NCI-H2227 treated with DMSO at 0.1 percent for 48 hours (cell line): ENCODE data around the gene POSTN.
A peak's percentile ranks its signal among the peaks of the same experiment; 100 is the strongest.
"Not testable (repeated sequence)": the region's sequence is repeated elsewhere in the genome, so short reads cannot be mapped to it uniquely, and the experiment has no call there.

Experiments used
- DNase-seq: peaks from one replicate; lab custom pipeline; 2025; lab: John Stamatoyannopoulos, UW

The POSTN gene

DNA sequence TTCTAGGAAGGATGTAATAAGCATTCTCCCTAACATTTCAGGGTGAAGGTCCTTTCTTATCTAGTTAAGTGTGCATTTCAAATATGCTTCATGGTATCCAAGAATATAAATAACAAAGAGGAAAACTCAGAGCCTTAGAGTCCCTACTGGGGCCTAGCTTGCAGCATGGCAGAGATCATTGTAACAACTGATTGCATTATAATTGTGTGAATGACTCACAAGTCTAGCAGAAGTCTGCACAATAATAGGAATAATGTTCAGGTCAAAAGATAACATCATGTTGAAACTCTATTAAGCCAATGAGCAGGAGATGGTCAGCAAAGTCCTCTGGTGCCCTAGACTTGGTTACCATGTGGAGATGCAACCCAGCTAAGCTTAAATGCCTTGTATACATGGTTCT, 3.4 kb downstream of the POSTN start:
- peak; percentile 48 for DNase-seq

DNA sequence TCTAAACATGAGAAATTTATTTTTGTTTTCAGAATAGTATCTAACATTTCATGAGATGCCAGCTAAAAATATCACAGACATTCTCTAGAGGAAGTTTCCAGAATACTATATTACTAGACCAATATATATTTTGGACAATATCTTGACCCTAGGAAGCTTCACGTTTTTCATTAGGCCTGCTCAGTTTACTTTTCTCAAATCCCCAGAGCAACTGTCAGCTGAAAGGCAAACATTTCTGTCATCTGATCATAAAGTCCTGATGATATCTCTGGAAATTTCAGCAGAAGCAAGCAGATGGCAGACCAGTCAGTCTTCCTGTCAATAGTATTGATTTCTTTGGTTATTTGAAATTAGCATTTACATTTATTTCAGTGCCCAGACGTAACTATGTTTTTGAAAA, 4.0 kb downstream of the POSTN start:
- no peak for DNase-seq

DNA sequence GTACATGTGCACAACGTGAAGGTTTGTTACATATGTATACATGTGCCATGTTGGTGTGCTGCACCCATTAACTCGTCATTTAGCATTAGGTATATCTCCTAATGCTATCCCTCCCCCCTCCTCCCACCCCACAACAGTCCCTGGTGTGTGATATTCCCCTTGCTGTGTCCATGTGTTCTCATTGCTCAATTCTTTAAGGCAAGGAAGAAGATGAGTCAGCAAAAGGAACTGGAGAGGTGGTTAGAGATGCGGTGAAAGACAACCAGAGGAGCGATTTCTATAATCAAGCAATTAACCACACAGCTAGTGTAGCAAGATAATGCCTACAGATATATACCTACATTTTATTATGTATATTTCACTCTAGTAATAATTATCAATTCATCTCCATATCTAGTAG, 9.2 kb downstream of the POSTN start:
- DNase-seq = not testable (repeated sequence)

DNA sequence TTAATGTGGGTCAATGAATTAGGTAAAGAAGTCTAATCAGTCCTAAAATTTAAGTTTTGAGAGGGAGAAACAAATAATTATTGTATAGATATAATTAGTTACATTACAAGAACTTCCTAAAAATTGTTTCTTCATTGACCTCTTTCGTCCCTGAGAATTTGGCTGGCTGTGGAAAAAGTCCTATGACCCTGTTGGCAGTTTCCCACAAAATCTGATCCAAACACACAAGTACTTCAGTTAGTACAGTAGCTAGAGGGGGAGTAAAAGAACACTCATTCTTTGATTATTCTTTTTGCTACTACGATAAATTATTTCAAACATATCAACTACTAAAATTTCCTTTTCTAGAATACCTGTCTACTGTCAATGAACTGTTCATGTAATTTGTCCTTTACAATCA, 11.3 kb downstream of the POSTN start:
- no peak for DNase-seq

DNA sequence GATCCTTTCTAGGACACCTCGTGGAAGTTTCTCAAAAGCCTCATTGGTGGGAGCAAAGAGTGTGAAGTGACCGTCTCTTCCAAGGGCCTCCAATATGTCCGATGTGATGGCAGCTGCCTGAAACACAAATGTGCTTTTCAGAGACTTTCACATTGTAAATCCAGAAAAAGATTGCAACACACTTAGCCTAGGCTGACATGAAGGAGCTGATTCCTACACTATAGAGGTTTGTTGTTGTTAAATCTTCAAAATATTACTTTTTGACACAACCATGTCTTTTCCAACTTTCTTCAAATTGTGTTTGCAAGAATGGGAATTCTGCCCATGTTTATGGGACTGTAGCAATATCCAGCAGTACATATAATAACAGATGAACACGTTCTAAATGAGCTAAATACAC, 12.4 kb downstream of the POSTN start:
- no peak for DNase-seq

DNA sequence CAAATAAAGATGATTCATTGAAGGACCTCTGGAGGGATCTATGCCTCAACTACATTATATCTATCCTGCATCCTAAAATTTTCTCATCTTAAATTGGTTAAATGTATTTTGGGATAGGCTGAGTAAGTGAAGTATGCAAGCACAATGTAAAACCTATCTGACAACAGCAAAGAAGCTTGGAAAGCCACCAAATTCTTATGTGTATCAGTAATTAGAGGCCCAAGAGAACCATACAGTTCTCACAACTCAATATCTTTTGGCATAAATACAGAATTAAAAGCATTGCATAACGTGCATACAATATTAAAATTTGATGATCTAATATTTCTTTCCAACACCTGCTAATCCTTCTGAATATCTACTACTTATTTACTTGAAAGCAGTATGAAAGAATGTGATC, 13.0 kb downstream of the POSTN start:
- DNase-seq = no peak

DNA sequence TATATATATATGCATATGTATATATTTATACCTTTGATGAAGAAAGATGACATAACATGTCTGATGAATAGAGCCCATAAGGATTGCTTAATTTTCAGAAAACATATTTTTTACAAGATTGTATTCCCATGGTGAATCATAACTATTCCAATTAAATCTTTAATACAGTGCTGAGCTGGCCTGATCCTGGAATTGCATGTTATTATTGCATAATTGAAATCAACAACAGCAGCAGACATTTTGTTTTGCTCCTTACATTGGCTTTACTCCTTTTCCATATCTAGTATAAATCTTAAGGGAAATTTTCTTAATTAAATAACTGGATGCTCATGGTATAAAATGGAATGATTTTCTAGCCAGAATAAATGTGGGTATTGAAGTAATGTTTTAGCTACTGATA, 22.0 kb downstream of the POSTN start:
- DNase-seq = no peak

DNA sequence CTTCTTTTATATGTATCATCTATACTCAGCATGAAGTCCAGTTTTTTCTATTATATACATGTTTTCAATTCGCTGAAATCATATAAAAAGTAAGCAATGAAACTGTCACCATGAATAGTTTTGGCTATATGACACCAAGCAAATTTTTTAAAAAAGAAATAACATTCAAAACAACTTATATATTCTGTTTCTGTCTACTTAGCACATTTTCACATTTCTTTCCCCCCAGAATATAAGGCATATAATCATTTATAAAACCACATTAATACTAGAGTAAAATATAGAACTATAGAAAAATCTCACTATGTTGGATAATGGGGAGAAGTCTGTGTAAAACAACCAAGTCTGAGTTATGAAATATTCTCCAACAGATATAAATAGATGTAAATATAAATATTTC, 33.1 kb downstream of the POSTN start:
- DNase-seq = no peak

DNA sequence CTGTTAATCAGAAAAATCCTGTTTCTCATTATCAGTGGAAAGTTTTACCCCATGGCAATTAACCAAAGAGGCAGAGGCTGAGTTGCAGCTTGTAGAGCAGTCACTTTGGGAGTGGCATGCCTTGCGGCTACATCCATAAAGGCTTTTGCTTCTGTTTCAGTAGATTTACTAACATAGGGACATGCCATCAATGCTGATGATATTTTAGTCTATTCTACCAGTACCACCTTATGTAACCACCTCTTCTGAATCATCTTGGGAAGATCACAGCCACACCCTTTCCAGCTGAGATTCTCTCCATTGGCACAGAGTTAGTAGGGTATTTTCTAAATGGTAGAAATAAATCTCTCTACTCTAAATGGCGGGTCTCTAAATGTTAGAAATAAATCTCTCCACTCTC, 37.5 kb downstream of the POSTN start:
- no peak for DNase-seq

DNA sequence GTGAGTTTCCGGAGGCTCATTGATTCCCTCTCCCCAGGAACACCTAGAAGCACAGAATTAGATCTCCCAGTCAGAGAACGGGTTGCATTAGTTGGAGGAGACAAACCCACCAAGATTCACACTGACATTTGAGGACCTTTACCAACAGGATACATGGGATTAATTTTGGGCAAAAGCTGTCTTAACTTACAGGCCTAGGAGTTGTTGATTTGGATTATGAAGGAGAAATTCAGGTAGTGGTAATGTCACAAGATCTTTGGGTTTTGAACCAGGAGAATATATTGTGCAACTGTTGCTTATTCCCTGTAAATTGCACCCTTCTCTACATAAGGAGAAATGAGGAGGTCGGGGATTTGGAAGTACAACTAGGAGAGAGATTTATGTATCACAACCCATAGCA, 38.0 kb downstream of the POSTN start:
- DNase-seq = no peak

DNA sequence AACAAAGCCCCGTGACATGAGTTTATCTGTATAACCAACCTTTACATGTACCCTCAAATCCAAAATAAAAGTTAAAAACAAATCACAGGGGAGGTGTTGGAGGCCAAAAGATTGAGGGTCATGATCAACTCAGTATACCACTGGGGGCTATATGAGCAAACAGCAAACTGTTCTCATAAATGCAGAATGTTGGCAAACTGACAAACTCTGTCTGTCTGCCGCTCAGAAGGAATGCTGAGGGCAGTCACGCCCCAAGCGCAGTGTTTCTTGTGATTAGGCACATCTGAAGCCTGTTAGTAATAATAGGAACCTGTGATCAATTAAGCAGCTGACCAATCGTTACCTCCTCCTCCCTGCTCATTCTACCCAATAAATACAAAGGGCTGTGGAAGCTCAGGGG, 39.8 kb downstream of the POSTN start:
- not testable (repeated sequence) for DNase-seq

DNA sequence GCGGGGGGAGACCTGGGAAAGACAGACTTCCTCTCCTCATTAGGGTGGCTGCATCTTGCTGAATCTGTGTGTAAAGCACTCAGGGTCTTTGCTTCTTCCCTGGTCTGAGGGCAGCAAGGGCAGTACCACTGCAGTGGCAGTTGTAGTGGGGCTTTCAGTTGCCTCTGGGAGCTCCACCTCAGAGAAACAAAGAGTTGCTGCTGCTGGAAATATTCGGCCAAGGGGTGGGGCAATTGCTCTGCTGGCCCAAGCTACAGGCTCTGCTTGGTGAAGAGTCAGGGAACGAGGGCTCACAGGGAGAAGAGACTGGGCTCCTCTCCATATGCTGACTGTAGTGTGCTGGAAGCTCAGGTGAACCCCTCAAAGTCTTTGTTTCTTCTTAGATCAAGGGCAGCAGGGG, 52.5 kb downstream of the POSTN start:
- DNase-seq = no peak

DNA sequence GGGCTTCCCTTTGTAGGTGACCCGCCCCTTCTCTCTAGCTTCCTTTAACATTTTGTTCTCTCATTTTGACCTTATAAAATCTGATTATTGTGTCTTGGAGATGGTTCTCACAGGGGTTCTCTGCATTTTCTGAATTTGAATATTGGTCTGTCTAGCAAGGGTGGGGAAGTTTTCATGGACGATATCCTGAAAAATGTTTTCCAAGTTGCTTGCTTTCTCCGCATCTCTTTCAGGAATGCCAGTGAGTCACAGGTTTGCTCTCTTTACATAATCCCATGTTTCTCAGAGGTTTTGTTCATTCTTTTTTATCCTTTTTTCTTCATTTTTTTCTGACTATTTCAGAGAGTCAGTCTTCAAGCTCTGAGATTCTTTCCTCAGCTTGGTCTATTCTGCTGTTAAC, 53.6 kb downstream of the POSTN start:
- DNase-seq = no peak

DNA sequence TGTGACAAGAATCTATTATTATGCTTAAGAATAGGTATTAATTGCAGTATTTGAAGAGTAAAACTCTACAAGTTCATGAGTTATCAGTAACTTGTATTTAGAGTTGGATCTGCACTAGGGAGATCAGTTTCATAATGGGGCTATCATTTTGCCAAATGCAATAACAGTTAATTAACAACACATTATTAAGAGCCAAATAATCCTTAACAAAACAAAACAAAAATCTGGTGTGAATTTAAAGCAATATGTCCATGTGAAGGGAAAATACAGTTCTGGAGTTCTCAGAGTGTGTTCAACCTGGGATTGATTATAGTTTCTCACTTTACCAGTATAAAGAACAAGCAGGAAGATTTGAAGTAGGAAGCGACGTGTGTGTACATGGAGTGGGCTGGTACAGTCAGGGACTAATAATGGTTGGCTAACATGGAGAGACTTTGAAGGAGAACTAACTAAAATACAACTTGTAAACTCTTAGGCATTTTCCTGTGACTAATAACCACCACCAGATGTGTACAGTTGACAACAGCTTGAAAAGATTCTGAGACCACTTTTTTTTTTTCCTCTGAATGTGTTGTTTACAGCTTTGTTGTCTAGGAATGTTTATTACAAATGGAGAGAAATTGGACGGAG, 58.5 kb downstream of the POSTN start:
- no peak for DNase-seq

DNA sequence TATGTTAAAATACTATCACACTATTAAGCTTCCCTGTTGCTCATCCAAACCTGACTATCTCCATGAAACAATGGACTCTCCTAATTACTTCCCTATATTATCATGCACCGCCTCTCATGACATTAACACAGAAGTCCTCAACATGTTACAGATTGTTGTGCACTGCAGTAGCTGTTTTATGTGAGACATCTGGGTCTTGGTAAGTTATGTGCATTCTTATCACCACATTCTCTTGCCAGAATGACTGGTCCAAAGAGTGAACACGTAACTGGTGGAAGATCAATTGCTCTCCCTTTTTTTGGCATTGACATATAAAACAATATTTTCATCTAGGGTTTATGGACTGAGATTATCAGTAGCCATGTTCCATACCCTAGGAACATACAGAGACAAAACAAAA, 59.4 kb downstream of the POSTN start:
- no peak for DNase-seq

DNA sequence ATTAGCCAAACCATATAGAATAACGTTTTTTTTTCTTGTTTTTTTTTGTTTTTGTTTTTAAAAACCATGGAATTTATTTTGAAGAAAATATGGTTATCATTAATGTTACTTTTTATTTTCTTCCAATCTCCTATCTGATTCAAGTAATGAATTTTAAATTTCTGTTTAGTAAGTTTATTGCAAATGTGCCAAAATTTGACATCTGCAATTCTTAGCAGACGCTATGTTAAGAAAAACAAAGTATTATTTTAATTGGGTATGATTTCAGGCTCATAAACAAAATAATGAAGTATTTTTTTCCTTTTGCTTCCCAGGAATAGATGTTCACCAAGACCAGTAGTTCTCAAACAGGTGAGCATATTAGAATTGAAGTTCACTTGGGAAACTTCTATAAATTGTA, 63.1 kb downstream of the POSTN start:
- no peak for DNase-seq

DNA sequence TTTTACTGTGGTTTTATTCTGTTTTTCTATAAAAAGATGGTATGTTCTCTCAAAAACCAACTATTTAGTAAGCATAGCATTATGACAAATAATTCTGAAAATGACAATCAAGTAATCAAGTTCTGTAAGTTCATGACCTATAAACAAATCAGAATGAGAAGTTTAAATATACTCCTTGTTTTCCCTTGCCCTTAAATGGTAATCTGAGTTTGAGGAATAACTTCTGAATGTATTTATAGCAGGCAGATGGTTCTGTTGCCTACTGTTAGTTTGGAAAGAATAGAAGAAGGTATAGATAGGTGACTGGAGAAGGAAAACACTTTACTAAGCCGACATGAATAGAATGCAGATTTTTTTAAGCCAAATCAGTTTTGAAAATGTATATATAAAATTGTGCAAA, 63.9 kb downstream of the POSTN start:
- no peak for DNase-seq

DNA sequence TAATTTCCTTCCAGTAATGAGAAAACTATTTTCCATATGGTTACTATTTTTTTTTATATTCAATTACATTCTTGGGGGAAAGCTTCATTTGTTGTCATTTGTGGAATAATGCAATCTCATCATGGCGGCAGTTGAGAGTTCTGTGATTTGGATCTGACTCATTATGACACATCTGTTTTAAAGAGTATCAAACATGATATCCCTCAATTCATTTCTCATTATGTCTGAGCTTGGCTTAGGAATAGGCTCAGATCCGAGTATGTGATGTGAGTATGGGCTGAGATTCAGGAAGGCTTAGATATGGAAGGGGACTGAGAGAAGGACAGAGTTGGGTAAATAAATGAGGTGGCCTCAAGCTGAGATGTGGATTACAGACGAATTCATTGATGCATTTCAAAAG, 64.4 kb downstream of the POSTN start:
- no peak for DNase-seq

DNA sequence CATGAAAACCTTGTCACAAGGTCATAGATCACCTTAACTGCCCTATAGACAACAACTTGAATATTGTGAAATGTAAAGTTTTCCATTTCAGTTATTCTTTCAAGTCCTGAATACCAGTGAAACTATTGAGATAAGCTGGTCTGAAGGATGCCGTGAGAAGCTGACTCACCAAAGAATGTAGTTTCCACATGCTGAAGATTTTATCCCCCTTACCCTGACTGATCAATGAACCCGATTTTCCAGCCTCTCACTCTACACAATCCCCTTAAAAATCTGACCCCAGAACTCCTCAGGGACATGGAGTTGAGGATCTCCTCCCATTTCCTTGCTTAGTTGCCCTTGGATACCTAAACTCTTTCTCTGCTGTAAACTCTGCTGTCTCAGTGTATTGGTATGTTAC, 67.5 kb downstream of the POSTN start:
- DNase-seq = no peak

DNA sequence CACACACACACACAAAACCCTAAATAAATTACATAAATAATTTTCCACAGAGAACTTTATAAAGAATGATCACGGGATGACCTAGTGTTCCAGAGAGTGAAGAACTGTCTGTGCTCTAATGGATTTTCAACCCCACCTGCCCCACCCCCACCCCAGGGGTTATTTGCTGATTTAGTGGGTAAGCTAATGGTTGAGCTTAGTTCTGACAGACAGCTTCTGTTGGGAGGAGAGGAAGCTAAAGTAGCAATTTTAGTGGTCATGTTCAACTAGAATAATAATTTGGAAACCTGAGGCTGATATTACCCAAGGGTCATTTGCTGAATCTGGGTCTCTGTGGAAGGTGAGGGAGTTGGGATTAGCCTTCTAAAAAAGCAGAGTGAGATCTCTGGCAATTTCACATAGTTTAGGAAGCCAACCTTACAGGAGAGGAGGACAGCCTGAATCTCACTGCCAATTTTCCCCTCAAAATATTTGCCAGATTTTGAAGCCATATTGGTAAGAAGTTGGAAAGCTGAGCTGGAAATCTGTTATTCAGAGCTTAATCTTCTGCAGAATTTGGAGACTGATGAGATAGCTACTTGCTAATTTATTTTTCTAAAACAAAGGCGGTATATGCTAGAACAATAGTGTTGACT, 68.7 kb downstream of the POSTN start:
- no peak for DNase-seq

DNA sequence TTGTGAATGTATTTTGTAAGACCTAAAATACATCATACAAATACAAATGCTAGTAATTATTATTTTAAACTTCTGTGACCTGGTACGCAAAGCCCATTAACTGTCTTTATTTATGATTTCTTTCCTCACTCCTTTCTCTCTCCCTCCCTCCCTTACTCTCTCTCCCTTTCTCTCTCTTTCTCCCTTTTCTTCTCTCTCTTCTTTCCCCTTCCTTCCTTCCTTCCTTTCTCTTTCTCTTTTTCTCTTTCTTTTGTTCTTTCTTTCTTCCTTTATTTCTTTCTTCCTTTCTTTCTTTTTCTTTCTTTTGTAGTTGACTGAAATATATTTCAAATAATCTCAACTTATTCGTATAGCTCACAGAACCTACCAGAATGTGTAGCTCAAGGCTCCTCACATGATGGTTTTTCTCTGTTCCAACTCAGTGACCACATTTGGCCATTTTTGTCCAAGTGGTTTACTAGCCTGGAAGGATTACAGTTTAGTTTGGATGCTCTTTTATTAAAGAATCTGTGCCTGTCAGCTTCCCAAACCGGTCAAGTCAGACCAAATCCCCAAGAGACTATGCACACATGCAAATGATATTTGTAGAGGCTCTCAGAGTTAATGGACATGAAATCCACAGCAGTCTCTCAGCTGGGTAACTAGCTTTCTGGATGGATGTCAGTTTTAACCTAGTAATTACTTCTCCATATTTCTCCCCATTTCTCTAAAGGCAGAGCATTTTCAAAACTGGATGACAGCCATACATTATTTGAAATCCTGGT, 71.7 kb downstream of the POSTN start:
- DNase-seq = no peak

DNA sequence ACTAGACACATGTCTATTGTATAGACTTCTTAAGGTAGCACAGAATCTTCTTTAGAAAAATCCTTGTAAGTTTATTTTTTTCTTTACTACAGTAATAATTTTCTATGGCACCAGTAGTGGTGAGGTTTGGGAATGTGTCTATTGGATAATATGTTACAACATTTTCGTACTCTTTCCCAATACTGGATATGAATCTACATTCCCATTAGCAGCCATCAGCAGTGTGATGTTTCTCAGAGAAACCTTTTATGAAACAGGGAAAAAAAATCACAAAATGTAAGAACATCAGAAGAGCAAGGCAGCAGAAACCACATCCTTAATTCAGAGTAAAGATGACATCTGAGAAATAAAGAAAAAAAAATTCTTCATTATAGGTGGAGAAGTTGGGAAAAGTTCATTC, 83.3 kb downstream of the POSTN start:
- DNase-seq = no peak
